MM.1S (cell line): Measurements from ENCODE around the gene TYR.

Experiments used
- CTCF ChIP-seq: fragments of 300-600 bp; sonication (generic); IDR thresholded peaks from 2 replicates; pipeline ENCODE4 v1.5.1; 2016; ENCODE audit warnings: antibody characterized with exemption, low read length, mixed read lengths
- EZH2 ChIP-seq: fragments of 300-600 bp; sonication (generic); optimal IDR thresholded peaks from 2 replicates; pipeline ENCODE3; 2017; ENCODE audit warnings: low read depth, mild to moderate bottlenecking, antibody characterized with exemption, low read length, mixed read lengths

DNA sequence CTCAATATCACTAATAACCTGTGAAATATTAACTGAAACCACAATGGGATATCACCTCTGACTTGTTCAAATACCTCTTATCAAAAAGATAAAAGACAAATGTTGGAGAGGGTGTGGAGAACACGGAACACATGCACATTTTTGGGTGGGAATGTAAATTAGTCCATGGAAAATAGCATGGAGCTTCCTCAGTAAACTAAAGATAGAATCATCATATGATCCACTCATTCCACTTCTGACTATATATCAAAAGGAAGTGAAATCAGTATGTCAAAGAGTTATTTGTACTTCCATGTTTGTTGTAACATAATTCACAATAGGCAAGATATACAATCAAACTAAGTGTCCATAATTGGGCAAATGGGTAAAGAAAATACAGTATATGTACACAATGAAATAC, 57.4 kb downstream of the TYR start:
- no peak for TF ChIP-seq CTCF
- TF ChIP-seq EZH2, result no peak
